Measurements from ENCODE around the gene CACNA2D4.

DNA sequence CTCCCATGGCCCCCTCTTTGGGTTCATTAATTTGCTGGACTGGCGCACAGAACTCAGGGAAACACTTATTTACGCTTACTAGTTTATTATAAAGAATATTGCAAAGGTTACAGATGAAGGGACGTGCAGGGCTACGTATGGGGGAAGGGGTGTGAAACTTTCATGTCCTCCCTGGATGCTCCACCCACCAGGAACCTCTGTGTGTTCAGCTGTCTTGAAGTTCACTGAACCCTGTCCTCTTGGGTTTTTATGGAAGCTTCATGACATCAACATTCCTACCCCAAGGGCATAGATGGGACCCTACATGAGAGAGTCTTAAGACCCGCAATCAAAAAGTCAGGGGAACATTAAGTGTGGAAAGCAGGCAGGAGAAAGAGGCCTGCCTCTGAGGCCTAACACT is 169.4 kb downstream of the CACNA2D4 start:
- TF ChIP-seq, protein P1, sequence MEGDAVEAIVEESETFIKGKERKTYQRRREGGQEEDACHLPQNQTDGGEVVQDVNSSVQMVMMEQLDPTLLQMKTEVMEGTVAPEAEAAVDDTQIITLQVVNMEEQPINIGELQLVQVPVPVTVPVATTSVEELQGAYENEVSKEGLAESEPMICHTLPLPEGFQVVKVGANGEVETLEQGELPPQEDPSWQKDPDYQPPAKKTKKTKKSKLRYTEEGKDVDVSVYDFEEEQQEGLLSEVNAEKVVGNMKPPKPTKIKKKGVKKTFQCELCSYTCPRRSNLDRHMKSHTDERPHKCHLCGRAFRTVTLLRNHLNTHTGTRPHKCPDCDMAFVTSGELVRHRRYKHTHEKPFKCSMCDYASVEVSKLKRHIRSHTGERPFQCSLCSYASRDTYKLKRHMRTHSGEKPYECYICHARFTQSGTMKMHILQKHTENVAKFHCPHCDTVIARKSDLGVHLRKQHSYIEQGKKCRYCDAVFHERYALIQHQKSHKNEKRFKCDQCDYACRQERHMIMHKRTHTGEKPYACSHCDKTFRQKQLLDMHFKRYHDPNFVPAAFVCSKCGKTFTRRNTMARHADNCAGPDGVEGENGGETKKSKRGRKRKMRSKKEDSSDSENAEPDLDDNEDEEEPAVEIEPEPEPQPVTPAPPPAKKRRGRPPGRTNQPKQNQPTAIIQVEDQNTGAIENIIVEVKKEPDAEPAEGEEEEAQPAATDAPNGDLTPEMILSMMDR (IDR thresholded peaks at IDR 0.05; ENCODE audit: low read depth, low read length): no peak
- TF ChIP-seq EZH2phosphoT487 (IDR thresholded peaks at IDR 0.05; ENCODE audit: low read depth): no peak
